PC-3 (cell line): ENCODE results near the gene TMOD2. TPM values are rescaled to one million over a fixed set of nuclear protein-coding genes. Genes with fewer than 3 reads are reported as not detected.
A peak's percentile ranks its signal among the peaks of the same experiment; 100 is the strongest.
"Not testable (repeated sequence)": the region's sequence is repeated elsewhere in the genome, so short reads cannot be mapped to it uniquely, and the experiment has no call there.

Experiments
- ATAC-seq: fragments of 200-7000 bp; cut with Tn5 transposase; 2 replicates; pipeline ENCODE4 v1.9.1; 2020; ENCODE audit warnings: mild to moderate bottlenecking, moderate library complexity
- BruUV-seq: library from RNA; stranded (reverse); fragments of 400-500 nt; replicated peaks from 2 replicates; lab custom pipeline; 2021; lab: Mats Ljungman, UMichigan
- CTCF ChIA-PET: fragments of 300-600 bp; sonication (Branson Sonifier 250); formaldehyde crosslinking; loops from one replicate; lab custom pipeline; 2022; ENCODE audit warnings: antibody characterized with exemption; lab: Charles Lee
- POLR2A ChIA-PET: fragments of 300-600 bp; sonication (Branson Sonifier 250); formaldehyde crosslinking; loops from one replicate; lab custom pipeline; 2022; ENCODE audit warnings: antibody characterized with exemption; ENCODE audit not compliant: unreplicated experiment; lab: Charles Lee
- DNase-seq: peaks from one replicate; pipeline ENCODE4 v3.0.0-alpha.2; 2015
- H2AFZ ChIP-seq: fragments of 300-600 bp; sonication (generic); 2 replicates; pipeline ENCODE4 v1.6.0; 2016; ENCODE audit warnings: antibody characterized with exemption, low read length
- H3F3A ChIP-seq: fragments of 300-600 bp; sonication (generic); one replicate; pipeline ENCODE4 v1.6.0; 2017; ENCODE audit warnings: antibody characterized with exemption, low read length, control low read depth, mild to moderate bottlenecking; ENCODE audit not compliant: unreplicated experiment
- H3K27ac ChIP-seq: fragments of 300-600 bp; sonication (generic); 2 replicates; pipeline ENCODE4 v1.5.1; 2016; ENCODE audit warnings: mild to moderate bottlenecking, low read length
- H3K27me3 ChIP-seq: fragments of 300-600 bp; sonication (generic); 2 replicates; pipeline ENCODE4 v1.6.1; 2016; ENCODE audit warnings: low read length, mixed read lengths
- H3K36me3 ChIP-seq: fragments of 300-600 bp; sonication (generic); 2 replicates; pipeline ENCODE4 v1.6.1; 2016; ENCODE audit warnings: low read depth, mixed run types, low read length, mixed read lengths
- H3K4me1 ChIP-seq: fragments of 300-600 bp; sonication (generic); 2 replicates; pipeline ENCODE4 v1.5.1; 2016; ENCODE audit warnings: low read length; ENCODE audit not compliant: insufficient read depth
- H3K4me2 ChIP-seq: fragments of 300-600 bp; sonication (generic); 2 replicates; pipeline ENCODE4 v1.6.0; 2016; ENCODE audit warnings: low read length
- H3K4me3 ChIP-seq: fragments of 300-600 bp; sonication (generic); 2 replicates; pipeline ENCODE4 v1.5.1; 2016; ENCODE audit warnings: mild to moderate bottlenecking, low read length, mixed read lengths
- H3K79me2 ChIP-seq: fragments of 300-600 bp; sonication (generic); 2 replicates; pipeline ENCODE4 v1.6.1; 2017; ENCODE audit warnings: low read length, mixed read lengths
- H3K9ac ChIP-seq: fragments of 300-600 bp; sonication (generic); 2 replicates; pipeline ENCODE4 v1.6.0; 2016; ENCODE audit warnings: mild to moderate bottlenecking, low read length
- H3K9me2 ChIP-seq: fragments of 300-600 bp; sonication (generic); replicated peaks from 2 replicates; pipeline ENCODE4 v1.6.1; 2016; ENCODE audit warnings: mixed run types, low read length, mixed read lengths
- H3K9me3 ChIP-seq: fragments of 300-600 bp; sonication (generic); 2 replicates; pipeline ENCODE4 v1.6.1; 2016; ENCODE audit warnings: low read length, mixed read lengths
- H4K20me1 ChIP-seq: fragments of 300-600 bp; sonication (generic); 2 replicates; pipeline ENCODE4 v1.6.1; 2016; ENCODE audit warnings: low read length, mixed read lengths
- EZH2 ChIP-seq: fragments of 300-600 bp; sonication (generic); IDR thresholded peaks from one replicate; pipeline ENCODE4 v1.6.1; 2017; ENCODE audit warnings: antibody characterized with exemption, mild to moderate bottlenecking, low read length; ENCODE audit not compliant: unreplicated experiment
- EZH2phosphoT487 ChIP-seq: fragments of 300-600 bp; sonication (generic); IDR thresholded peaks from 2 replicates; pipeline ENCODE4 v1.6.1; 2018; ENCODE audit warnings: mild to moderate bottlenecking, antibody characterized with exemption, low read length, borderline replicate concordance
- intact Hi-C: fragments of 100-400 bp; cut with micrococcal nuclease; formaldehyde crosslinking; loops from 2 replicates; pipeline ENCODE4 v1.9.0; 2023
- total RNA-seq: library from RNA; depleted of rRNA; stranded (reverse); fragments of >200 nt; gene quantifications from 2 replicates; pipeline ENCODE4 v1.2.3, GENCODE V29; 2014
- TF ChIP-seq, protein P1 (sequence below): fragments of 300-600 bp; sonication (generic); conservative IDR thresholded peaks from 2 replicates; pipeline ENCODE4 v1.5.1; 2017; ENCODE audit warnings: antibody characterized with exemption, low read depth, mild to moderate bottlenecking, low read length

Gene TMOD2
- total RNA-seq, 1 experiment from 2014 or later = 0.95 TPM

DNA sequence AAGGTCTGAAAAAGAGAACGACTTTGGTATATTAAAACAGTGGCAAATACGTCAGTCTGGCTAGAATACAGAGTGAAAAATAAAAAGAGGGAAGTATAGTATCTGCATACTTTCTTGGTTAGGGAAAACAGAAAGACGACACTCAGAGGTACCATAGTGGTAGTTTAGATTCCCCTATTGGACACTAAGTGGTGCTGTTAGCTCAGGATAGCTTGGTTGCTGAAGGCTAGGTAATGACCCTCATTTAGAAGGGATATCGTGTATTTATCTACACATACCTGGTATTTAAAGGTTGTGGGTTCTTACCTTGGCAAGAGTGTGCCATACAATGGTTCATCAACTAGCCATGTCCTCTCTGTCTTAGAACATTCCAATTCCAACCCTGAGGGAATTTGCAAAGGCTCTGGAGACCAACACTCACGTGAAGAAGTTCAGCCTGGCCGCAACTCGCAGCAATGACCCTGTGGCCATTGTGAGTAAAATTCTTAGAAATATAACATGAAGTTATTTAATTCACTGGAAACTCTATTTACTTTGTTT lies 31.0 kb downstream of the TMOD2 start:
- peak; percentile 45; the same call in 1 of the 2 replicates for ATAC-seq
- no TSS peak for BruUV-seq
- no peaks in the 10 kb centered on the region for H3K36me3 ChIP-seq
- no peak for TF ChIP-seq EZH2phosphoT487
- TF ChIP-seq, protein P1, sequence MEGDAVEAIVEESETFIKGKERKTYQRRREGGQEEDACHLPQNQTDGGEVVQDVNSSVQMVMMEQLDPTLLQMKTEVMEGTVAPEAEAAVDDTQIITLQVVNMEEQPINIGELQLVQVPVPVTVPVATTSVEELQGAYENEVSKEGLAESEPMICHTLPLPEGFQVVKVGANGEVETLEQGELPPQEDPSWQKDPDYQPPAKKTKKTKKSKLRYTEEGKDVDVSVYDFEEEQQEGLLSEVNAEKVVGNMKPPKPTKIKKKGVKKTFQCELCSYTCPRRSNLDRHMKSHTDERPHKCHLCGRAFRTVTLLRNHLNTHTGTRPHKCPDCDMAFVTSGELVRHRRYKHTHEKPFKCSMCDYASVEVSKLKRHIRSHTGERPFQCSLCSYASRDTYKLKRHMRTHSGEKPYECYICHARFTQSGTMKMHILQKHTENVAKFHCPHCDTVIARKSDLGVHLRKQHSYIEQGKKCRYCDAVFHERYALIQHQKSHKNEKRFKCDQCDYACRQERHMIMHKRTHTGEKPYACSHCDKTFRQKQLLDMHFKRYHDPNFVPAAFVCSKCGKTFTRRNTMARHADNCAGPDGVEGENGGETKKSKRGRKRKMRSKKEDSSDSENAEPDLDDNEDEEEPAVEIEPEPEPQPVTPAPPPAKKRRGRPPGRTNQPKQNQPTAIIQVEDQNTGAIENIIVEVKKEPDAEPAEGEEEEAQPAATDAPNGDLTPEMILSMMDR = peak; percentile 64
- intact Hi-C loops = loop anchor here (5.0 kb wide), 1 partner anchor 125 kb away; no protein-coding TSS in a partner anchor
- no peak overlapping the region for H3K4me3 ChIP-seq
- DNase-seq = peak; percentile 50
- H3K79me2 ChIP-seq = no peaks in the 10 kb centered on the region
- H4K20me1 ChIP-seq = no peaks in the 10 kb centered on the region
- no peak overlapping the region for H3K27ac ChIP-seq
- H3K9me2 ChIP-seq = no peaks in the 10 kb centered on the region
- no peak overlapping the region for H3K4me2 ChIP-seq
- no peak overlapping the region for H2AFZ ChIP-seq
- no peak overlapping the region for H3K9ac ChIP-seq
- H3F3A ChIP-seq = no peaks in the 10 kb centered on the region
- peaks cover 17% of the 10 kb centered on the region for H3K4me1 ChIP-seq
- CTCF ChIA-PET = no interaction called here
- H3K27me3 ChIP-seq = no peaks in the 10 kb centered on the region
- POLR2A ChIA-PET = no interaction called here
- no peaks in the 10 kb centered on the region for H3K9me3 ChIP-seq

DNA sequence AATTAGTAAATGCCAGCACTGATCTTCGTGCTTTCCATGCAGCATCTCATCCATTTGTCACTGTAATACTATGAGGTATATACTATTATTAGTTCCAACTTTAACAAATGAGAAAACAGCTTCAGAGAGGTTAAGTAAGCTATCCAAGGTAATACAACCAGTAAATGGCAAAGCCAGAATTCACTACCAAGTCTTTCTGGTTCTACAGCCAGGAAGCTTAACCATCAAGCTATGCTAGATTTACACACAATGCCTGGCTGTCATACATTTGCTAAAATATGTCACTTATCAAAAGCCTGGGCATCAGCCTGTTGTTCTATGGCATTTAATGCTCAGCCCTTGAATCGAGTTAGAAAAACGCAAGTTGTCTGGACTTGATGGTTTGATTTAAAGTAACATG lies 32.6 kb downstream of the TMOD2 start:
- CTCF ChIA-PET = no interaction called here
- no peaks in the 10 kb centered on the region for H3K9me3 ChIP-seq
- intact Hi-C loops = loop anchor here (5.0 kb wide), 1 partner anchor 123 kb away; no protein-coding TSS in a partner anchor

DNA sequence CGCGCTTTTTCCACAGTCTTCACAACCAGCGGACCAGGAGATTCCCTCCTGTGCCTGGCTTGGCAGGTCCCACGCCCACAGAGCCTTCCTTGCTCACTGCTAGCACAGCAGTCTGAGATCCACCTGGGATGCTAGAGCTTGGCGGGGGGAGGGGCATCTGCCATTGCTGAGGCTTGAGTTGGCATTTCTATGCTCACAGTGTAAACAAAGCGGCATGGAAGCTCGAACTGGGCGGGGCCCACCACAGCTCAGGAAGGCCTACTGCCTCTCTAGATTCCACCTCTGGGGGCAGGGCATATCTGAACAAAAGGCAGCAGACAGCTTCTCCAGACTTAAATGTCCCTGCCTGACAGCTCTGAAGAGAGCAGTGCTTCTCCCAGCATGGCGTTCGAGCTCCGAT lies 35.7 kb downstream of the TMOD2 start:
- H3K4me1 ChIP-seq, H4K20me1 ChIP-seq, H3K27me3 ChIP-seq, H3K9me3 ChIP-seq, H3K9ac ChIP-seq, H3K4me2 ChIP-seq, H3K79me2 ChIP-seq, POLR2A ChIA-PET, intact Hi-C loops, H3K27ac ChIP-seq, CTCF ChIA-PET, H3F3A ChIP-seq, H3K36me3 ChIP-seq, H3K4me3 ChIP-seq, H3K9me2 ChIP-seq, H2AFZ ChIP-seq, BruUV-seq: not testable (repeated sequence)
- ATAC-seq (peak; percentile 81), DNase-seq (peak; percentile 85)

More for the DNA sequence above, 32.6 kb downstream of the TMOD2 start:
- DNase-seq (no peak), ATAC-seq (no peak)
- no peak overlapping the region for H2AFZ ChIP-seq
- no peaks in the 10 kb centered on the region for H4K20me1 ChIP-seq
- H3K4me3 ChIP-seq = no peak overlapping the region
- no peaks in the 10 kb centered on the region for H3K27me3 ChIP-seq
- H3K9ac ChIP-seq = no peak overlapping the region
- no peaks in the 10 kb centered on the region for H3K36me3 ChIP-seq
- no peaks in the 10 kb centered on the region for H3K9me2 ChIP-seq
- POLR2A ChIA-PET = no interaction called here
- TF ChIP-seq EZH2phosphoT487 (no peak), EZH2 (no peak)
- TF ChIP-seq, protein P1 = no peak
- no peaks in the 10 kb centered on the region for H3F3A ChIP-seq
- no TSS peak for BruUV-seq
- H3K4me1 ChIP-seq = peaks cover 17% of the 10 kb centered on the region
- H3K27ac ChIP-seq = no peak overlapping the region
- no peak overlapping the region for H3K4me2 ChIP-seq
- H3K79me2 ChIP-seq = no peaks in the 10 kb centered on the region

DNA sequence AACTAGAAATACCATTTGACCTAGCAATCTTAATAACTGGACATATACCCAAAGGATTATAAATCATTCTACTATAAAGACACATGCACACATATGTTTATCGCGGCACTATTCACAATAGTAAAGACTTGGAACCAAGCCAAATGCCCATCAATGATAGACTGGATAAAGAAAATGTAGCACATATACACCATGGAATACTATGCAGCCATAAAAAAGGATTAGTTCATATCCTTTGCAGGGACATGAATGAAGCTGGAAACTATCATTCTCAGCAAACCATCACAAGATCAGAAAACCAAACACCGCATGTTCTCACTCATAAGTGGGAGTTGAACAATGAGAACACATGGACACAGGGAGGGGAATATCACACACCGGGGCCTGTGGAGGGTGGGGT lies 41.1 kb downstream of the TMOD2 start:
- intact Hi-C loops, H4K20me1 ChIP-seq, CTCF ChIA-PET, H3K4me2 ChIP-seq, DNase-seq, H3K27ac ChIP-seq, H3F3A ChIP-seq, H3K9me3 ChIP-seq, H3K36me3 ChIP-seq, H2AFZ ChIP-seq, ATAC-seq, BruUV-seq, H3K27me3 ChIP-seq, POLR2A ChIA-PET, H3K9ac ChIP-seq, H3K9me2 ChIP-seq, H3K4me3 ChIP-seq, H3K79me2 ChIP-seq: not testable (repeated sequence)
- peaks cover 18% of the 10 kb centered on the region for H3K4me1 ChIP-seq
